ENCODE data around the gene KRT9.

Gene KRT9

DNA sequence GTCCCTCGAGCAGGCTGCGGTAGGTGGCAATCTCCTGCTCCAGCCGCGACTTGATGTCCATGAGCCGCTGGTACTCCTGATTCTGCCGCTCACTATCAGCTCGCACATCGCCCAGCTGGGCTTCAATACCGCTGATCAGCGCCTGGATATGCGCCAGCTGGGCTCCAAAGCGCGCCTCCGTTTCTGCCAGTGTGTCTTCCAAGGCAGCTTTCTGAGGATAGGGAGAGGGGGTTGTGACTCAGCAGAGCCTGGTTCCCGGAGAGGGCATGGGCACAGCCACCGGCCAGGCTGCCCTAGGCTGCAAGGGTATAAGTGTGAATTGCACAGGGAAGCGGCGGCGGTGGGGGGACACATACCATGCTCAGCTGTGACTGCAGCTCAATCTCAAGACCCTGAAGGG, 48.1 kb downstream of the KRT9 start:
- DNase-seq, result no peak

DNA sequence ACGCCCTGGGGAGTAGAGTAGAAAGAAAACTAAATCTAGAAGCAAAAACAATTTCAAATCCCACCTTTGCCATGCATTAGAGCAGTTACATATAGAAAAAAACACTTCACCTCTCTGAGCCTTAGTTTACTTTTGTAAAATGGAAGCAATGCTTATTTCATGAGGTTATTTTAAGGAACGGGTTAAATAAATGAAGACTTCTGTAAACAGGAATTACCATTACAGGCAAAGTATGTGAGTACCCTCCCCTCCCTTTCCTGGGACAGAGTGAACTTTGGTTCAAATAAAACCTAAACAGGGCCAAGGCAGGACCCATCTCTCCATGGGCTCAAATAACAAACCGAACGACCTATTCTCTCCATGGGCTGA, 48.6 kb downstream of the KRT9 start:
- no peak for DNase-seq

DNA sequence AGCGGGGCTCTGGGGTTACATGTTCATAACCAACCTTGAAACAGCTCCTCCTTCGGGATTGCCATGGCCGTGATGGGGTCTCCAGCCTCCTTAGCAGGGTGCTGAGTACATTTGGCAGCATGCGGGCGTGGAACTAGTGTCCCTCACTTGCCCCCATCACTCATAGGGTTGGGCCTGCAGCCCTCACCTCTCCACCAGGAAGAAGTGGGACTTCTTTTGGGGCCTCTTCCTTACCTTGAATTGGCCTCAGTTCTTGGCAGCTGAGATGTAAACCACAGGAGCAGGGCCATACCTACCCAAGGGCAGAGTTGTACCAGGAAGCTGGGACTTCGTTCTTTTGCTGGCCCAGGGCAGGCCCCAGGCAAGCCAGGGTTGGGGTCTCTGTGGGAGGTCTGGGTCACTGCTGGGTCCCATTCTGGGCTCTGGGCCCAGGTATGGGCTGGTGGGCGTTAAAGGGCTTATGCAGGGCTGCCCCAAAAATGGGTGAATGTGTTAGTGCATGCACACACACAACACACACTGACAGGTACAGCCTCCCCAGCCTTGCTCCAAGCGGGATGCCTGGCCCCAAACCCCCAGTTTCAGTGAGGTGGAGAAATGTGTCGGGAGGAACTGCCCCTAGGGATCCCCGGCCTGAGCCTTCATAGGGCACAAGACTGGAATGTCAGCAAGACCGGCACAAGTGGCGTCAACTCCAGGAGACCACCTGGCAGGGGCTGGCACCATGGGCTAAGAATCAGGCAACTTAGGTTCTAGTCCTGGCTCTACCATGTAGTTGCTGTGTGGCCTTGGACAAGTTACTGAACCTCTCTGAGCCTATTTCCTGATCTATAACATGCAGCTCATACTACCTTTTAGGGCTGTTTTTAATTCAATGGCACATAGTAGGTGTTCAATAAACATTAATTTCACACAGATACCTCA, 49.3 kb downstream of the KRT9 start:
- no peak for DNase-seq

DNA sequence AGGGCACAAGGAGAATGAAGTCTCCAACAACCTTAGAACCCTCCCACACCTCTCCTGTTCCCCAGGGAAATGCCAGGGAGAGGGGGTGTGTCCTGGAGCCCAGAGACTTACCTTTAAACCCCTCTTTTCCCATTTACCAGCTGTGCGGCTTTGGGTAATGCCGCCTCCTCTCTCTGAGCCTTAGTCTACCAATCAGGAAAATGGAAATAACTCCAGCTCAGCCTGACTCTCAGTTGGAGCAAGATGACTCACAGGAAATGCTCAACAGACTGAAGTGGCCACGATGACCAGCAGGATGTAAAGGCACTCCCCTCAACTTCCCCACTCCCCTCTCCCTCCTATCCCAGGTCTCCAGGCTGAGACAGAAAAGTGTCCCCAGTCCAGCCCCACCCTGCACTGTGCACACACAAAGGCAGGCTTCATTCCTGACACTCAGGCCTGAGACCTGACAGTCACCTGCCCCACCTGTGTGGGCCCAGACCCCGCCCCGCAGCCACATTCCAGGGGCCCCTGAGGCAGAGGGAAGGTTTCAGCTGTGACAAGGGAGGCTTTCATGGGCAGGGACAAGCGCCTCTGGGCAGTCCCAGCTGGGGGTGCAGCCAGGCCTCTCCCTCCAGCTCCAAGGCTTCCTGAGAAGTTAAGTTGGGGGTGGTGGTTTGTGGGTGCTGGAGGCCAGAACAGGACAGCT, 50.1 kb downstream of the KRT9 start:
- no peak for DNase-seq

DNA sequence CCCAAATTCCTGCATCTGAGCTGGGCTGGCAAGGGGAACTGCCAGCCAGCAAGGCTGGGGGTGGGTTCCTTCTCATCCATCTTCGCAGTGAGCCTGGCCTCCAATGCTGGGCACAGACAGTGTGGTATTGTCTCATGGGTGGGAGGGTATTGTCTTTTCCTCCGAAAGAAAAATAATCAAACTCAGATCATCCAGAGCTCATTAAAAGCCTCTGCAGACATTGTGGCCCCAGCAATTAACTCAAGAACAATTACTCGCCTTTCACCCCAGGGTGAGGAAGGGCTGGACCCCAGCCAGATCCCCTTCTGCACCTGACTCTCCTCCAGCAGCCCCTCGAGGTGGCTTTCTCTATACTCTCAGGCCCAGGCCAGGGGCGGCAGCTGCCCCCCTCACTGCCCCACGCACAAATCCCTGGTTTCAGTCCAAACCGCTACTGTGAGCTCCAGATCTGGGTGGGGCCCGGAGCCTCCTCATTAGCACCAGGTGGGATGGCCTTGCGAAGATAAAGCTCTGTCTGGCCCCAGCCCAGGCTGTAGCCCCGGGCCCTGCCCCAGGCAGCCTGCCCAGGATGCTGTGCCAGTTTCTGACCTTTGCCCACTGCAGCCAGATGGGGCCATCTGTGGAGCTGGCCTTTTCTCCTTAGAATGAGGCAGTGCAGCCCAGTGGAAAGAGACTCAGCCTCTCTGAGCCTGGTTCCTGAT, 50.9 kb downstream of the KRT9 start:
- no peak for DNase-seq

DNA sequence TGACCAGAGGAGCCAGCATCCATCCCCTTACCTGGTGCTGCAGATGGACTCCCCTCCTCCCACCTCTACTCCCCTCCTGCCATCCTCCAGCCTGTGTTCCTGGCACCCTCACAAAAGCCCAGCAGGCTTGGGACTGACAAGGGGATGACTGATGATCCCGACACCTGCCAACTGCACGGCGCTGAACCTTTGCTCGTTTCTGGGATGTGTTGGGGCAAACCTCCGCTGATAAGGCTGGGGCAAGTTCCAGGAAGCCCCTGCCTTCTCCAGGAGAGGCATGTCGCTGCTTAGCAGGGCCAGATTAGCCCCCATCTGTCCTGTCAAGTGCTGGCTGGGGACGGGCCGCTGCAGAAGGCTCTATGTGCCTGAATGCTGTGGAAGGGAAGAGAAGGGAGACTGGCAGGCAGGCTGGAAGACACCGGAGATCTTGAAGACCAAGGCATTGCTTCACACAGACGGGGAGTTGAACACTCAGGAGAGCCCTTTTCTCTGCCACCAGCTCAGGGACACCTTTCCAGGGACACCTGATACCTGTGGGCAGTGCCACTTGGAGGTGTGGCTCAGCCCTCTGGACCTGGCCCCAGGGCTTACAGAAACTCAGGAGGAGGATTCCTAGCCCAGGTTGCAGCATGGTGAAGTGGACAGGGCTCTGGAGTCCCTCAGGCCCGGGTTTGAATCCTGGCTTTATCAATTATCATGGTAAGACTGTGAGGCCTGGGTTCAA, 52.2 kb downstream of the KRT9 start:
- no peak for DNase-seq

DNA sequence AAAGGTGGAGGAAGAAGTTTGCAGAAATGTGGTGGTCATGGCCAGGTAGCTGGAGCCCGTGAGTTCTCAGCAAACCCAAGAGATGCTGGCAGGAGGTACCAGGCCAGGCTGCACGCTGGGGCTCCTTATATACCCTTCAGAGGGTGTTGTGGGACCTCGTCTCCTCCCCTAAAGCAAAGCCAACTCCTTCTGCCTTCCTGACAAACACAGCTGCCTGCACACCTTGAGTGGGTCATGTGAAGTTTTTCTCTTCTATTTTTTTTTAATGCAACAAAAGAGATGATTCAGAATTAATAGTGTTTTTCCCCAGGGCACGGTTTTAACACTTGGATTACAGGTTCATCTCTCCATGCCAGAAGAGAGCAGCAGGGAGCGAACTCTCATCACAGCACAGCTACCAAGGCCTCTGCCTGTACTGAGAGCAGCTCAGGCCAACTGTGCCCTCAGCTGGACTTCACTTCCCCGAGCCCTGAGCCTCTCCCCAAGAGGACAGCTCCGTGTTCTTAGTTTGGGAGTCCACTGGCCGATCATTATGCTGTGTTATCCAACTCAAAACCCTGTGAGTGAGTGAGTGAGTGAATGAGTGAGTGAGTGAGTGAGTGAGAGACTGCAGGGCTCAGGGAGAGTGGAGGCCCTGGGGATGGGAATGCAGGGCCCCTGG, 52.9 kb downstream of the KRT9 start, which contains the start of gene KRT15:
TSS of gene KRT15 (minus strand) at position 102 of the 661 bp plus-strand sequence. CDS start at position 39, 63 bp downstream.
- no peak for DNase-seq

DNA sequence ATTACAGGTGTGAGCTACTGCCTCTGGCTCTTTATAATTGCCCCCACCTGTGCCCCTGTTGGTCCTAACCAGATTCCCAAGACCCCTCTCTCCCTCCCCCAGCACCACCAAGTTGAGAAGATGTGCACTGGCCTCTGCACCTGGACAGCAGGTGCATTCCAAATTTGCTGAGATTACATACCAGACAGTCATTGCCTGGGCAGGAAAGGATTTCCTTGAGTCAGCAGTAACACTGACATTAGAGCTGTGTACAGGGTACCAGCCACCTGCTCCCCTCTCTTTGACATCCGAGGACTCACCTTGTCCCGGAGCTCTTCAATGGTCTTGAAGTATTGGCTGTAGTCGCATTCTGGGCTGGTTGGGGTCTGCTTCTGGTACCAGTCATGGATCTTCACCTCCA, 53.8 kb downstream of the KRT9 start:
- no peak for DNase-seq

DNA sequence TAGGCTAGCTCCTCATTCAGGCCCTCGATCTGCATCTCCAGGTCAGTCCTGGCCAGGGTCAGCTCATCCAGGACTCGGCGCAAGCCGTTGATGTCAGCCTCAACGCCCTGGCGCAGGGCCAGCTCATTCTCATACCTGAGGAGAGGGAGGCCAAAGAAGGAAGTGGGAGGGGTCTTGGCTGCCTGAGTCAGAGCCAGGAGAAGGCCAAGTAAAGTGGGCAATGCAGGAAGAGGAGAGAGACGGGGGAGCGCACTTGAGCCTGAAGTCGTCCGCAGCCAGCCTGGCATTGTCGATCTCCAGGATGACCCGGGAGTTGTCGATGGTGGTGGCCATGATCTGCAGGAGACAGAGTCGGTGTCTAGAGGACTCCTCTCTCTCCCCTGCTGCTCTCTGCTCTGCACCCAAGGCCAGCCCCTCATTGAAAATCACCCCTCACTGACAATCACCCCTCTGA, 55.0 kb downstream of the KRT9 start:
- no peak for DNase-seq

DNA sequence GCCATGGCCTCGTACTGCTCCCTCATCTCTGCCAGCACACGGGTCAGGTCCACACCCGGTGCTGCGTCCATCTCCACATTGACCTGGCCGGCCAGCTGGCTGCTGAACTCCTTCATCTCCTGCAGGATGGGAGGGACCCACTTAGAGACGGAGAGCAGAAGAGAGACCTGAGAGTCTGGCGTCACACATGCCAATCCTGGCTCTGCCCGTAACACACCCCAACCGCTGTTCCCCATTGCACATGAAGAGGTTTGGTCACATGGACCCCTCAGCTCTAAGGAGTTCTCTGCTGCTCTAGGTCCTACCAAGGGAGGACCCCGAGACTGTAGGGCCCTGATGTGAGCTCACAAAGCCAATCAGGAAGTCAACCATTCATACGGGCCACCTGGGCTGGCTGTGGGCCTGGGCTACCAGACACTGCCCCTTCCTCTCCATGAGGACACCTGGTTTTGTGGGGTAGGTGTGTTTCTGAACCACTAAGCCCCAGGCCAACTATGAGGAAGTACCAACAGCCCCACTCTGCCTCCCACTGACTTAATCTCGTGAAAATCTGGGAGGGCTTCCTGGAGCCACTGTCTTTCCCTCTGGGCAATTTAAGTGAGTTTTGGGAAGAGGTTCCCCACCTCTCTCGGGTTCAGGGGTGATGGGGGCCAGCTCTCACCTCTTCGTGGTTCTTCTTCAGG, 55.6 kb downstream of the KRT9 start:
- DNase-seq, result no peak

Measured in NCI-H1436 treated with DMSO at 0.1 percent for 48 hours (cell line).